HFFc6 (cell line): ENCODE data around the gene FOXP1. TPM values are rescaled to one million over a fixed set of nuclear protein-coding genes. Genes with fewer than 3 reads are reported as not detected.

Experiments
- DNase-seq: peaks from one replicate; pipeline ENCODE4 v3.0.0-alpha.2; 2018
- H3K27ac Mint-ChIP-seq: 2 replicates; pipeline ENCODE4 v1.8.0; 2020; ENCODE audit warnings: mild to moderate bottlenecking, mixed read lengths
- H3K27me3 Mint-ChIP-seq: 2 replicates; pipeline ENCODE4 v1.8.0; 2021; ENCODE audit warnings: mild to moderate bottlenecking, moderate library complexity, mixed read lengths; ENCODE audit not compliant: insufficient read depth
- H3K36me3 Mint-ChIP-seq: 2 replicates; pipeline ENCODE4 v1.8.0; 2021; ENCODE audit warnings: low read depth, mixed read lengths
- H3K4me1 Mint-ChIP-seq: 2 replicates; pipeline ENCODE4 v1.8.0; 2020; ENCODE audit warnings: low read depth, mixed read lengths
- H3K4me3 Mint-ChIP-seq: 2 replicates; pipeline ENCODE4 v1.8.0; 2020; ENCODE audit warnings: mild to moderate bottlenecking, moderate library complexity, mixed read lengths
- H3K9me3 Mint-ChIP-seq: 2 replicates; pipeline ENCODE4 v1.8.0; 2020; ENCODE audit warnings: mild to moderate bottlenecking, mixed read lengths
- CTCF ChIP-seq: fragments of 200-600 bp; sonication (generic); IDR thresholded peaks from 2 replicates; pipeline ENCODE4 v1.5.0; 2021; ENCODE audit warnings: antibody characterized with exemption, mild to moderate bottlenecking
- total RNA-seq, 6 experiments: library from RNA; stranded (reverse); fragmentation: NEBNext Ultra II Directional; extraction: Animal tissue kit (Norgen Biotek cat#: 25700); gene quantifications; 2 replicates in 1 of 6; 3 replicates in 5 of 6; pipeline ENCODE4 v1.2.3, GENCODE V29; 2021

The FOXP1 gene
- total RNA-seq, 6 experiments from 2014 or later, result 32.2 to 59.3 (median 52.0) TPM

- no peak for DNase-seq
- H3K4me3 Mint-ChIP-seq, result no peak overlapping the region
- H3K27ac Mint-ChIP-seq, result no peak overlapping the region
- H3K4me1 Mint-ChIP-seq, result peaks cover 29% of the 10 kb centered on the region
- no peaks in the 10 kb centered on the region; the same call in 1 of the 2 replicates for H3K27me3 Mint-ChIP-seq
- H3K9me3 Mint-ChIP-seq, result no peaks in the 10 kb centered on the region
- TF ChIP-seq CTCF, result no peak
- H3K36me3 Mint-ChIP-seq, result no peaks in the 10 kb centered on the region
Measured at GRCh38 chr3:71400986-71401451, 182.5 kb downstream of the FOXP1 start.

DNA sequence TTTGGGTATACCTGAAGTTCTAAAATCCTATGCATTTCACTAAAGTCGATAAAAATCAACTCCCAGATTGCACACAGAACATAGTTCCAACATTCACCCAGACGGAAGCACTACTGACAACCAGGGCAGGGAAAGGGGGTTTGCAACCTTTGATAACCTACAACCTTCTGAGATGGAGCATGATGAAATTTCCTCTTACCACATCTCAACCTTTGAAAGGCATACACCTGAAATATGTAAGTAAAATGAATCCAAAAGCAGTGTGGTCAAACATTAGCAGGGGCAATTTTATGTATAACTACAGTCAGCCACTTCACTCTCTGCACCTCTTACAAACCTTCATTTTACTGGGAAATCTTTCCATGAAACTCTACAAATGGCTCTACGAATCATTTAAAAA is 184.1 kb downstream of the FOXP1 start:
- Mint-ChIP-seq H3K36me3 (no peaks in the 10 kb centered on the region), H3K27ac (no peak overlapping the region), H3K27me3 (no peaks in the 10 kb centered on the region; the same call in 1 of the 2 replicates), H3K4me1 (peaks cover 40% of the 10 kb centered on the region), H3K4me3 (no peak overlapping the region), H3K9me3 (no peaks in the 10 kb centered on the region)
- no peak for TF ChIP-seq CTCF
- no peak for DNase-seq

DNA sequence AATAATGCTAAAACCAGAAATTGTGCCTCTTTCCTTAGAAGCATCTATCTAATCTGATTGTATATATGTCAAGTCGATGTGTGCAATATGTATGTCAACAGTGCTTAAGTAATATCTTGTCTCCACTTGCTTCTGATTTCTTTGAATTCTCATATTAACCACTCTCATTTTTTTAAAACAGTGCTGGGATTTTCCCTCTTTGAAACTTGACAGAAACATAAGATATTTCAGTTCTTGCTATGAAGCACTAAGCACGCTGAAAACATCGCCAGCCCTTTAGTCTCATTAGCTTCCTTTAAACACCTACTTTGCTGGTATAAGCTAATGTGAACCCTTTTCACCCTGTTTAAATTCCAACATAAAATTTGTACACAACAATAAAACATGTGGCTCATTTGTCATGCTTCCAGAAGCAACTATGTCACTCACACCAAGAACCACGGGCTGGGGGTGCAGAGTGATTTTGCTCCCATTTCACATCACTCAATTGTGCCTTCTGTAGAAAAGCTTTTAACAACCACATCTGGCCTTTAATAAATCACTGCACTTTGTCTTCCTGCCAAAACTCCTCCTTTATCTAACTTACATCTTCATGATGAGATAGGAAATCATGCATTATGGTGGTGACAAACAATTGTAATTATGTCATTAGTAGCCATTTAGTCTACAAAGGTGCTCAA is 185.2 kb downstream of the FOXP1 start:
- Mint-ChIP-seq H3K4me1 (peaks cover 51% of the 10 kb centered on the region), H3K27ac (no peak overlapping the region), H3K4me3 (no peak overlapping the region), H3K27me3 (no peaks in the 10 kb centered on the region; the same call in 1 of the 2 replicates), H3K36me3 (no peaks in the 10 kb centered on the region), H3K9me3 (no peaks in the 10 kb centered on the region)
- no peak for TF ChIP-seq CTCF
- DNase-seq, result no peak

- DNase-seq, result no peak
- Mint-ChIP-seq H3K9me3 (no peaks in the 10 kb centered on the region), H3K36me3 (no peaks in the 10 kb centered on the region), H3K4me3 (no peak overlapping the region), H3K27me3 (no peaks in the 10 kb centered on the region; the same call in 1 of the 2 replicates), H3K4me1 (peaks cover 51% of the 10 kb centered on the region), H3K27ac (no peak overlapping the region)
- no peak for TF ChIP-seq CTCF
Measured at GRCh38 chr3:71397726-71398125, 185.8 kb downstream of the FOXP1 start.

GRCh38 chr3:71397046-71397445 is 186.5 kb downstream of the FOXP1 start:
- Mint-ChIP-seq H3K4me1 (peaks cover 51% of the 10 kb centered on the region), H3K4me3 (no peak overlapping the region), H3K36me3 (no peaks in the 10 kb centered on the region), H3K9me3 (no peaks in the 10 kb centered on the region), H3K27ac (no peak overlapping the region), H3K27me3 (no peaks in the 10 kb centered on the region; the same call in 1 of the 2 replicates)
- DNase-seq, result peak; percentile 41
- peak; percentile 72 for TF ChIP-seq CTCF
